Dermis blood vessel endothelial cell (primary cell): Measurements from ENCODE around the gene HTATIP2. TPM values are rescaled to one million over a fixed set of nuclear protein-coding genes. Genes with fewer than 3 reads are reported as not detected.
"Not testable (repeated sequence)": the region's sequence is repeated elsewhere in the genome, so short reads cannot be mapped to it uniquely, and the experiment has no call there.

Source experiments
- DNase-seq: peaks from one replicate; pipeline ENCODE4 v3.0.0; 2010
- total RNA-seq: library from RNA; depleted of rRNA; stranded (reverse); fragments of >200 nt; gene quantifications from 2 replicates; pipeline ENCODE4 v1.2.3, GENCODE V29; 2014

Gene HTATIP2
- total RNA-seq: 75.9 and 94.3 TPM in 2 replicates

- DNase-seq: peak; percentile 51
These were observed at the start of gene HTATIP2 for GRCh38 chr11:20363500-20364340. Gene HTATIP2, plus strand, starts transcription at chr11:20363714. Its CDS starts 524 bp downstream, at chr11:20364238.

- DNase-seq: no peak
These were observed 47.7 kb upstream of the HTATIP2 start for GRCh38 chr11:20315800-20316199.

DNA sequence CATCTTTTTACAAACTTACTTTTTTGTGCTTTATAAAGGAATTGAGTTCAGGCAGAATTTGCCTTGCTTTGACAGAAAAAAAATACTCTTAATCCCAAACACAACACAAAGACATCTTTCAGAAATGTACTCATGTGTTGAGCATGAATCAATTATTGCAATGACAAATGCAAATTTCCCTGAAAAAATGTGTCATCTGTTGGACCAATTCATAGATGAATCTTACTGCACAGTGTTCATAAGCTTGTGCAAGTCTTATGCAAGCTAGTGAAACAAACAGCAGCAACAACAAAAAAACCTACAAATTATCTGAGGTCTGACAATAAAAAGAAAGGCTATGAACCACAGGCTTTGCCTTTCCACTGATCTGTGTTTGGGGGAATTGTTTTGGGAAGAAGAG is 42.3 kb upstream of the HTATIP2 start:
- no peak for DNase-seq

- DNase-seq: no peak
These were observed 36.1 kb upstream of the HTATIP2 start for GRCh38 chr11:20327377-20327935.

- DNase-seq: no peak
These were observed 27.5 kb upstream of the HTATIP2 start for GRCh38 chr11:20336056-20336455.

DNA sequence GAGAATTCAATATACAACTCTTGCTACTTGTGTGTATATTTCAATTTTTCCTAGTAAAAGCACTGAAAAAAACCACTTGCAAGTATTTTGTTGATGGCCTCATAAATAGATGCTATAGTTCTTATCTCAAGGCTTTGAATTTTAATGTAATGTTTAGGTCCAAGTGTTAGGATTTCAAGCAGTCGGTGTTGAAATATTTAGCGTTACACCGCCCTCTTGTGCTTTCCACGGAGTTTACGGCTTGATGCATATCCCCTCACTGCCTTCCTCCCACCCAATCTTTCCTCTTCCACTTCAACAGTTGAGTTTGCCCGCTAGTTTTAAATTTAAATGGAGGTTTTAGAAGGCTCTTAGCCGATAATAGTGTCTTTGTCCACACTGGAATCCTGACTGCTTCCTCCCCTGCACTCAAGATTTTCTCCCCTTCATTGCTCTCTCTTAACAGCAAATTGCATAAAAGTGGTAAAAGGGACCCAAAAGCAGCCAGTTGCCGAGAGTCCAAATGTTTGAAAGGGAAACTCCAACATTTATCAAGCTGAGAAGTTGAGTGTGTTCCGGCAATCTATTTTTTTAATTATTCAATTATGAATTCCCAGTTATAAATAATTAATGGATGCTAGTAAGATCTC is 25.9 kb upstream of the HTATIP2 start:
- peak; percentile 57 for DNase-seq

DNA sequence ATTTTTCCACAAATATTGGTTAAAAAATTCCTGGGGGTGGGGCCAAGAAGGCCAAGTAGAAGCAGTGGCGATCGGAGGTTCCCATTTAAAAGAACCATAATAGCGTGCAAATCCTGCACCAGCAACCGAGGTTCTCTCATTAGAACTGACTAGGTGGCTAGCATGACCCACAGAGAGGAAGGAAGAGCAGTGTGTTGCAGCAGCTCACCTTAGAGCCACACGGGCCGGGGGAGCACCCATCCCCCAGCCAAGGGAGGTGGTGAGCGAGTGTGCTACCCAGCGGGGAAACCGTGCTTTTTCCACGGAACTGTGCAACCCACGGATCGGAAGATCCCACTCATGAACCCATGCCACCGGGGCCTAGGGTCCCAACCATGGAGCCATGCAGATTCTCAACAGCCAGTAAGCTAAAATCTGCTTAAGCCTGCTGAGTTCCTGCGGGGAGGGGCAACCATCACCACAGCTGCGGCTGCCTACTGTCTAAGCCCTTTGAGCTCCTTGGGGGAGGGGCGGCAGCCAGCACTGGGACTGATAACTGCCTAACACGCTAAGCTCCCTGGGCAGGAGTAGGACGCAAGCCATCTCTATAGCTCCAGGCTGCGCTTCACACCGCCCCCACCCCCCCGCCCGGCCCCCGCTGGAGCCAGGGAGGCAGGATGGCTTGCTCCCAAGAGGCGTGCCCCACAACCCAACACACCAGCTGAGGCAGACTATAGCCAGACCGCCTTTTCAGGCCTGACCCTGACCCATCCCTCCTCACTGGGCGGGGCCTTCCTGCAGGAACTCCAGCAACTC is 21.0 kb upstream of the HTATIP2 start:
- DNase-seq: no peak

DNA sequence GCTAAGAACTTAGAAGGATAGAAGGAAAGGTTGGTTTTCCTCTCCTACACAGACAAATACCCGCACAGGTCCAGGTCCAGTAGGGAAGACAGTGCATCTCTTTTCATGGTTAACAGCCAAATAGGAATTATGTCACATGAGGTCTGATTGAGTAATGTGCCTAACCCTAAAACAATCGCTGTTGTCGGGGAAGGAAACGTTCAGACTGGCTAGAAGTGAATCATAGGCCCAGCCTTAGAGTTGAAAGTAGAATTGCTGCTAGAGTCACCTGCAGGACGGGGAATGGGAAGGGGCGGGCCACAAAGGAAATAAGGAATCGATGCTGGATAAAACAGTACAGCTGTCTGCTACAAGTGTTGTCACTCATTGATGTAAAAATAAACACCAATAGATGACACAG is 12.4 kb upstream of the HTATIP2 start:
- peak; percentile 45 for DNase-seq

DNA sequence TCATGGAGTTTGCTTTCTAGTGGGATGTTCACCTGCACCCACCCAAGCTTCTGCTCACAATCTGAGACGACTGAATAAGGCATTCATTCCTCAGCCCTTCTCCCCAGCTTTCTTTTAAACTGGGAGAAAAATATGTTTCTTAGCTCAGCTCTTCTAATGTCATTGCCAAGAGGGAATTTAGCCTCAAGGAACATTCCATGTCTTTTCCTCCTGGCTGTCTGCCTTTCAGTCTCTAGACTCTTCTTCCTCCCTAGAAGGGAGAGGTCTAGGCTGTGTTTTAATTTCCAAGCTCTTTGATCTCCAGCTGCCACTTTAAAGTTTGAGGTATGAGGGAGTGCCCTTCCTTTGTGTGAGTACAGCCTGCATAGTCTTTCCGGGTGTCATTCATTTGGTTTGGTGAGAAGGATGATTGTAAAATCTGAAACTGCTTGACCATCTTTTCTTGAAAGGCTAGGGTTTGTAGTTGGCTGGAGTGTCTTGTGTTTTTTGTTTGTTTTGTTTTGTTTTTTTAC is 11.7 kb upstream of the HTATIP2 start:
- no peak for DNase-seq

DNA sequence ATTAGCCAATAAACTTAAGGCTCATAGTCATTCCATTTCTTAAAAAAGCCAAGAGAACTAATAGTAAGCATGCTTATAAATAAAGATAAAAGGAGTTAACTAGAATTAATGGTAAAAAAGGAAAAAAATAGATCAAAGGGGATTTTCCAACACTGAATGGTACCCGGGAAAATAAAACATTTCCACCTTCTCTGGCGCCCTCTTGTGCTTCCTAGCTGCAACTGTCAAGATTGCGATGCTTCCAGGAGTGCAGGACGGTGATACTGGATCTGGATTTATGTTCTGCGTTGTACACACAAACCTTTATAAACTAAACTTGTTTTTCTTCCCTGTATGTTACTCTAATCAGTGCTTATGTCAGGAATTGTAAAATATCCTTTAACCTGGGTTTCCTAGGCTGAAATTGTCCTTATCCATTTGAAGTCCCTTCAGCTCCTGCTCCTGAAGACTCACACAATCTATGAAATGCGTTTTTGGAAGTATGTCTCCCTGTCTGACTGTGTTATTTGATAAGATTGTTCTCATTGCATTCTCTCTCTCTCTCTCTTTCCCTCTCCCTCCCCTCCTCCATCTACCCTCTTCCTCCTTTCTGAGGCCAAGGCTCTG is 9.6 kb upstream of the HTATIP2 start:
- DNase-seq: peak; percentile 74

- DNase-seq: peak; percentile 74
These were observed 8.0 kb upstream of the HTATIP2 start for GRCh38 chr11:20355221-20356219.

GRCh38 chr11:20357150-20357549 is 6.4 kb upstream of the HTATIP2 start:
- no peak for DNase-seq

- peak; percentile 8 for DNase-seq
These were observed 2.9 kb upstream of the HTATIP2 start for GRCh38 chr11:20360650-20361049.

GRCh38 chr11:20362481-20362880 is 1.0 kb upstream of the HTATIP2 start:
- peak; percentile 33 for DNase-seq

- DNase-seq: peak; percentile 8
These were observed 390 bp upstream of the HTATIP2 start for GRCh38 chr11:20363149-20363499.

- no peak for DNase-seq
These were observed 853 bp downstream of the HTATIP2 start for GRCh38 chr11:20364341-20364792.

GRCh38 chr11:20365465-20365864 is 2.0 kb downstream of the HTATIP2 start:
- DNase-seq: not testable (repeated sequence)

DNA sequence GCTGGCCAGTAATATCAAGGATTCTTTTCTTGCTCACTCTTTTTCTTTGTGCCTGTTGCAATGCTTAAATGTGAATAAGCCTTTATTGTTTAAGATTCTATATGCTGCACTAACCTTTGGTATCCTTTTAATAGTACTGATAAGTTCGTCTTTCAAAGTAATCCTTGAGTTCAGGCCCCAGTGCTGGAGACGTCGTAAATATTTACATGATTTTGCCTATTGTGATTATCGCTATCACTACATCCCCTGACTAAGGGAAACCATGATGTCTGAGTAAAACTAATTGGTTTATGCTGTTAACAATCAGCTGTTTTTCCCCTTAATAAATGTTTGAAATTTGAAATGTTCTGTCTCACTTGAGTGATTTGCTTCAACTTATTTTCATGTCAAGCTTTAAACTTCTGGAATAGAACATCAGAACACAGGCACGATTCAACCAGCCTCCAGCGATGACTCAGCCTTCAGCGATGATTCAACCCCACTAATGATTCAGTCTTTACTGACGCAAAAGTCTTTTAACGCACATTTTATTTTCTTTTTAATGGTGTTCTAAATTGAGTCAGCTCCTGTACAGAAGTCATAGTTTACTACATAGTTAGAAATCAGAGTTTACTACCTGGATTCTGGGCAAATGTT is 3.9 kb downstream of the HTATIP2 start:
- DNase-seq: peak; percentile 85

DNA sequence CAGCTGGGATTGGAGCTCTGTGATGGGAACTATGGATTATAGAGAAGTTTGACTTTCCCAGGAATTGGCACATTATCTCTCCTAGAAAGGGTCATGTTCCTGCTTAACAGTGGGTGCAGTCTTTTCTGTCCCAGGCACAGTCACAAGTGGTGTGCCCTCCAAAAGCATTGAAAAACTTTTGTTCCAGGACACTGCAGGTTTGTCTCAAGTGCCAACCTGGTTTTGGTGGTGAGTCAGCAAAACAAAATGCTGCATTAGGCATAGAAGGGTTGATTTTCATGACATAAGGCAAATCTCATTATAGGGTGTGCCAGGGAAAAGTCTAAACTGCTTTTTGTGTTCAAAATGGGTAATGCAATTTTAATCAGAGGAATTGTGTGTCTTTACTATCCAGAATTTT is 4.9 kb downstream of the HTATIP2 start:
- DNase-seq: no peak

- DNase-seq: no peak
These were observed 6.3 kb downstream of the HTATIP2 start for GRCh38 chr11:20369826-20370225.
